ENCODE results near the gene IP6K2. TPM values are rescaled to one million over a fixed set of nuclear protein-coding genes. Genes with fewer than 3 reads are reported as not detected.
"Not testable (repeated sequence)": the region's sequence is repeated elsewhere in the genome, so short reads cannot be mapped to it uniquely, and the experiment has no call there.

The IP6K2 gene
- total and polyA plus RNA-seq, 2 experiments from 2014 or later: 97.0 to 97.4 TPM

- H3K27ac Mint-ChIP-seq; H3K9me3 Mint-ChIP-seq; H3K36me3 Mint-ChIP-seq (ENCODE audit: low read depth); H3K27me3 Mint-ChIP-seq (ENCODE audit: insufficient read depth, low read depth, poor library complexity); DNase-seq (ENCODE audit: low spot score); H3K79me2 ChIP-seq (replicated peaks; ENCODE audit: insufficient read depth); H3F3A ChIP-seq (replicated peaks; ENCODE audit: low read depth); H3K4me1 Mint-ChIP-seq; H4K20me1 ChIP-seq (replicated peaks; ENCODE audit: insufficient read depth); H3K27ac ChIP-seq (ENCODE audit: low read depth); H3K4me3 ChIP-seq; H3K9me2 ChIP-seq (ENCODE audit: insufficient read depth); H2AFZ ChIP-seq; H3K4me1 ChIP-seq (ENCODE audit: insufficient read depth); ATAC-seq; H3K27me3 ChIP-seq (ENCODE audit: insufficient read depth); H3K36me3 ChIP-seq (ENCODE audit: insufficient read depth); H3K4me2 ChIP-seq; H3K4me3 Mint-ChIP-seq: not testable (repeated sequence)
These were observed 6.3 kb upstream of the IP6K2 start for GRCh38 chr3:48723293-48723692.

- peak overlapping the region; percentile 99 for H3K27ac ChIP-seq (ENCODE audit: low read depth)
- peaks cover 6% of the 10 kb centered on the region for H3F3A ChIP-seq (replicated peaks; ENCODE audit: low read depth)
- H3K4me3 Mint-ChIP-seq: peak overlapping the region; percentile 100
- no peak overlapping the region for H2AFZ ChIP-seq
- H4K20me1 ChIP-seq (replicated peaks; ENCODE audit: insufficient read depth): peaks cover 30% of the 10 kb centered on the region
- H3K4me1 Mint-ChIP-seq: peaks cover 22% of the 10 kb centered on the region; the same call in 2 of the 3 replicates
- H3K4me2 ChIP-seq: peak overlapping the region; percentile 76
- no peaks in the 10 kb centered on the region for H3K9me3 Mint-ChIP-seq
- TF ChIP-seq REST (IDR thresholded peaks at IDR 0.05; ENCODE audit: unreplicated experiment): no peak
- no peak for TF ChIP-seq ZNF462 (CRISPR knock-in tag; IDR thresholded peaks at IDR 0.05)
- no peak for TF ChIP-seq NANOG (IDR thresholded peaks at IDR 0.05; ENCODE audit: borderline replicate concordance)
- TF ChIP-seq POLR2AphosphoS5 (IDR thresholded peaks at IDR 0.05; ENCODE audit: low read depth): no peak
- TF ChIP-seq JUNB (IDR thresholded peaks at IDR 0.05; ENCODE audit: unreplicated experiment): no peak
- H3K36me3 ChIP-seq (ENCODE audit: insufficient read depth): peaks cover 27% of the 10 kb centered on the region; the same call in 1 of the 2 replicates
- H3K27me3 ChIP-seq (ENCODE audit: insufficient read depth): no peaks in the 10 kb centered on the region
- DNase-seq (ENCODE audit: low spot score) (peak; percentile 63), ATAC-seq (peak; percentile 37)
- peaks cover 3% of the 10 kb centered on the region for H3K27me3 Mint-ChIP-seq (ENCODE audit: insufficient read depth, low read depth, poor library complexity)
- H3K27ac Mint-ChIP-seq: peak overlapping the region; percentile 100
- peaks cover 53% of the 10 kb centered on the region for H3K79me2 ChIP-seq (replicated peaks; ENCODE audit: insufficient read depth)
- H3K4me3 ChIP-seq: peak overlapping the region; percentile 64
- H3K4me1 ChIP-seq (ENCODE audit: insufficient read depth): peaks cover 17% of the 10 kb centered on the region
- H3K36me3 Mint-ChIP-seq (ENCODE audit: low read depth): peaks cover 38% of the 10 kb centered on the region
- H3K9me2 ChIP-seq (ENCODE audit: insufficient read depth): no peaks in the 10 kb centered on the region
These were observed 476 bp downstream of the IP6K2 start for GRCh38 chr3:48716508-48716981.

All from GM23338 (cell line).